Measurements from ENCODE around the gene PEF1.

Gene PEF1

GRCh38 chr1:31581821-31582810 is 62.6 kb downstream of the PEF1 start:
- no peak for DNase-seq

- no peak for DNase-seq
Observed at GRCh38 chr1:31580891-31581603, 63.6 kb downstream of the PEF1 start.

- no peak for DNase-seq
Observed at GRCh38 chr1:31580513-31580870, 64.2 kb downstream of the PEF1 start.
